SIG-M5 treated with dmso at 0.1 percent for 504 hours (cell line): ENCODE measurements around the gene NCKAP5.

Experiments
- DNase-seq: peaks from one replicate; lab custom pipeline; 2025; ENCODE audit not compliant: unreplicated experiment; lab: John Stamatoyannopoulos, UW

NCKAP5 gene

DNA sequence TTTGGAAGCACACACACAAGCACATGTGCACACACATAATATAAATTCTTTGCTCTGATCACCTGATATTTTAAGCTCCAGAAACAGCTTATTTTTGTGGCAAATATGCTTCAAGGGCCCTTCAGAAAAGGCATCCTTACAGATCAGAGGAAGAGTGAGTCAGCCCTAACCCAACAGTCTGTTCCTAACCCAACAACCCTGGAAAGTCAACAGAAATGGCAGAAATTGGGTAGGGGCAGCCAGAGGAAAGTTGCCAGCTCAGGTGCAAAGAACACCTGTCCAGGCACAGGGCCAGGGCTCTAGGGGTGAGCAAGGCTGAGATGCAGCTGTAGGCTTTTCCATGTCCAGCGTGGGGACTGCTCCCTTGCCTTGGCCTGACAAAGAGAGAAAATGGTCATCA, 6.4 kb upstream of the NCKAP5 start:
- DNase-seq: no peak

DNA sequence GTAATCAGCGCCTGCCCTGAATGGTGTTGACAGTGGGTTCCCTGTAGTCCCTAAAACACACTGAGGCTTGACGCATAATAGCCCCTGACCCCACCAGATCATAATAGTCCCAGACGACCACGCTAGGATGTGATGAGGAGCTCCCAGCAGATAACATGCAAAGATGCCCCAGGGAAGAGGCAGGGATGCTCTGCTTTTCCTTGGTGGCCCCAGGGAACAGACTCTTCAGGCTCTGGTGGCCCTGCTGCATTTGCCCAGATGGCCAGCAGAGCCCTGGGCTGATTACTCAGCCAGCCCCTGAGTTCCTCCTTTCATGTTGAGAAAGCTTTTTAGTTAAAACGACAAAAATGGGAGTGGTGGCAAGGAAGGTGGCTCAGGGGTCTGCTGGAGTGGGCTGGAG, 5.9 kb upstream of the NCKAP5 start:
- no peak for DNase-seq

DNA sequence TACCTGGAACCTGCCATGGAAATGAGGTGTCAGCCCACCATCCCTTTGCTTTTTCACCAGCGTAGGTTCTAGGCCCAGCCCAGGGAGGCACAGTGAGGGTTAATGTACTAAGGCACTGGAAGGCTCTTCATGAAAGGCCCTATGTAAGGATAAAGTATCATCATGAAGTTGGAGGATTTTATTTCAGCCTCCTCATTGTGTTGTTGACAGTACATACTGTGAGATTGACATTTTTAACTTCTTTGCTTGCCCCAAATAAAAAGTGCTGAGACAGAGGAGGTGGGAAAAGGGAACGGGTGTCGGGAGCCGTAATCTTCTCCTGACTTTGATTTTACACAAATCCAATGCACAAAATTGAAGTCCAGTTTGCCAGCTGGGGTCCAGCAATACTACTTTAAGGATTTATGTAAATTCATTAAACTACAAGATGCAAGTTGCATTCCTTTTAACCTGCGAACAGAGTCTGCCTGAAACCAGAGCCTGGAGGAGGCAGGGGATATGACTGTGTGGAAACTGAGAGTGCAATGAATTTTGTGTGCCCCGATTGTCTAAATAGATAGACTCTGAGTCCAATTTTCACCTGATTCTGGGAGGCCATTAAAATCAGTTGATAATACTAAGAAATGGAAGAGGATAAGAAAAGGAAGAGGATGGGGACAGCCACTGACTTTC, 5.4 kb upstream of the NCKAP5 start:
- DNase-seq: no peak

DNA sequence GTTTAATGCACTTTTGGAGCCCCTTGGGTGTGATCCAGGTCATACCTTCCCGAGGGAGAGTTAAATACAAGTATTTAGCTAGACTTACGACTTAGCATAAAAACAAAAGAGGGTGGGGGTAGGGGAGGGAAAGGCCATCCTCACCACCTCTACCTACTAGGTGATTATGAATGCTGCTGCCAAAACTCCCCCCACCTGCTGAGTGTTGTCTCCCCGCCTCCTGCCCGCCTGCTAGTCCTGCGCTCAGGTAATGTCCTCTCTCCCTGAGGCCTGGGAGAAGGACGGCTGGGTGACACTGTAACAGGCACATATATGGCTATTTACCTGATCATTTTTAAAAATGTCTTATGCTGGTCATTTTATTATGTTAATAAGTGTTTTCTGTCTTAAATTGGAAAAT, 3.0 kb upstream of the NCKAP5 start:
- DNase-seq: no peak

DNA sequence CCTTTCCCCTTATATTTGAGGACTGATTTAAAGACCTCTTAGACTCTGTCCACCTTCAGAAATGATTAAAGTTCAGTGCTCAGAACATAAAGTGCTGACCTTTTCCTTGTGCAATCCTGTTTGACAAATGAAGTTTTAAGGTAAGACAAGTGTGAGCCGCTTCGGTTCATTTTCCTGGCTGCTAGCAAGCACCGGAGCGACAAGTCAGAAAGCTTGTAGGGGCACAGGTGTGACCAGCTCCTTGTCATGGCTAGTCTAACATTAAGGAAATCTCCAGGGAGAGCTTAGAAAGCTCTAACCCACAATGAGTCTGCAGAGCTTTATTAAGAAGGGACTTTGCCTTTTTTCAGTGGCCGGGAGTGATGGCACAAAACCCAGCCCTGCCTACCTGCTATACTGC, 2.3 kb upstream of the NCKAP5 start:
- DNase-seq: no peak

DNA sequence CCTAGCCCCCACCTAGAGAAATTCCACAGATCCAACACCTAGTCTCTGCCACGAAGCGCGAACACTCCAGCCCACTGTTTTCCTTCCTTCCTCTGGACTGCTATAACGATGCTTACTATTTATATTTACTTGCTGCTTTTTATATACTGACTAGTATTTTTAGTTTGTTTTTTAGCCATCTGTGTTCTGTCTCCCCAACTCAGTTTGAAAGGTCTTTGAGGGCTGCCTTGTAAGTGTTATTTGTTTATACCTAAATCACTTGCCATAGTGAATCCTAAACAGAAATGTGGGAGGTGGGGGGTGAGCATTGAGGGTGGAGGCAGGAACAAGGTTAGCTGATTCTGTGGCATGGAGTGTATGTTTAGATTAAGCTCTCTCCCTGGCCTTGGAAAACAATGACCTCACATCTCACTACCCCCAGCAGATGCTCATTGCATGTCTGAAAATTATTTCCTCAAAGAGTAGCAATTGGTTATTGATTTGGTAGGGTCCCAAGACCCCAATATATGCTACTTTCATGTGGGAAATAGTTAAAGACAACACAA, 1.1 kb upstream of the NCKAP5 start:
- no peak for DNase-seq

DNA sequence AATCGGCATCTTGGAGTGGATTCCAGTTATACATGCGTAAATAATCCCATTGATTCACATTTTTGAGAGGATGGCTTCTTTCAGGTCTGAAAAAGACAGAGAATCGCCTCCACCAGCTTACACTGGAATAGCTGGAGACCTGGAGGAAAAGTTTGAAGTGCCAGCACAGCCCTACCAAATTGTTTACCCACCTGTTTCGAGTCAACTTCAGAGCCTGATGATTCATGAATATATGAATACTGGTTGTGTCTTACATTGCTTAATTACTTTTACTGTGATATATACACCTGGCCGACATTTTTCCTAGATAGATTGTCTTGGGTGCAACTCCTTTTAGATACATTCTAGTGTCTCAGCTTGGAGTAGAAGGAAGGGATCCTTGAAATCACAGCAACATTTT, 335 bp upstream of the NCKAP5 start:
- DNase-seq: no peak

DNA sequence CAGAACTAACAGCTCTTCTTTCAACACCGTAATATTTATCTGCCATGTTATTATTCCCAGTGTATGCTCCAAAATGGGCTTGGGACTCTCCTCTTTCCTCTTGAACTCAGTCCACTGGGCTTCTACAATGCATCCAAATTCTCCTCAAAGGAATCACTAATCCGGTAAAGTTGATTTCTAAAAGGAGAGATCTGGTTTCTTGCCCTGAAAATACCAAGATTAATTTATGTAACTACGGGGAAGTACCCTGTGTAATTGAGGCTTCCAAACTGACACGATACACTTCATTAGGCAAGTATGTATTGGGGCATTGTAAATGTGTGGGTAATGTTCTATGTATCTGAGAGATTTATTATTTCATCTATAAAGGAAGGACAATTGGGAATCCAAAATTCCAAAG, 5.7 kb downstream of the NCKAP5 start:
- DNase-seq: no peak

DNA sequence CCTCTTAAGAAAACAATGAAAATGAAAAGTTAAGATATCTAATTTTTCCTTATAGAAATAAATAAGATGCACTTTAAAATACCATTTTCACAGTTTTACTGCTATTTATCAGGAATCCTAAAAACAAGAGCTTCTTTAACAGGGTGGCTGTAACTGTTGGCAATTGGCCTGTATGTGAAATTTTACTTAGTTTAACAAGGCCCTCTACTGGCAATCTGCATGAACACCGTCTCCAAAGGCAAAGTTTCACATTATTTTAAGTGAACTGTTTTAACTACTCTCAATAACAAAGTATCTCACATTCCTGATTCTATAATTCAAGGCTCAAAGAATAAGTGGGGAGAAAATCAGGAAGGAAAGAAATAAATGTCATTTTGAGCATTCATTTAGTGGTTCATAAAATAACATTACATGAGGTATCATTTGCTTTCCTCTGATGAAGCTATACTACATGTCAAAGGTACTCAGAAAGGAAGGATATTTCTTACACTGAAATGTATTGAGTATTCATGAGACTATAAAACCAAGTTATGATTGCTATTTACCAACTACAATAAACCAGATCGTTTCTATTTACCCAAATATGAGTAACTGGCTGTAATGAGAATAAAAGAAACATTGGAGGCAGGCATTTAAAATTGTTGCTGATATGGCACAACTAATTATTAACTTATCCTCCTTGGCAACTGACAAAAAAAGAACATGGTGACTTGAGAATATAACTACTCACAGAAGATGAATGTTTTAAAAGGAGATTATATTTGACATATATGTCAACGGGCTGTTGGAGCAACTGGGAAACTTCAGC, 7.0 kb downstream of the NCKAP5 start:
- DNase-seq: peak; percentile 56

DNA sequence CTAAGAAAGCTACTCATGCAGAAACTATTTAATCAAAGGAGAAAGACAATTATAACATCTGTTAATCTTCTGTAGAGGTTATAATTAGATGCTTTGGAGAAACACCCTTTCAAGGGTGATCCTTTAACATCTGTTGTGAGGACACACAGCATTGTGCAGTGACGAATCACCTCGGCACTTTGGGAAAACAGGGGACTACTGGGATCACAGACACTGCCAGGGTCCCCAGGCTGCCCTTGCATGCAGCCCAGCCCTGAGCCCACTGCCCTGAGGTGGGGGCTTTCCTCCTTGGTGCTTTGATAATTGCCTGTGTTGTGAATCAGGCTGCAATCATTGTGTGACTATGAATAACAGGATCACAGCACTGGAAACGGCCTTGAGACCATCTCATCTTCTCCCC, 10.6 kb downstream of the NCKAP5 start:
- DNase-seq: no peak

DNA sequence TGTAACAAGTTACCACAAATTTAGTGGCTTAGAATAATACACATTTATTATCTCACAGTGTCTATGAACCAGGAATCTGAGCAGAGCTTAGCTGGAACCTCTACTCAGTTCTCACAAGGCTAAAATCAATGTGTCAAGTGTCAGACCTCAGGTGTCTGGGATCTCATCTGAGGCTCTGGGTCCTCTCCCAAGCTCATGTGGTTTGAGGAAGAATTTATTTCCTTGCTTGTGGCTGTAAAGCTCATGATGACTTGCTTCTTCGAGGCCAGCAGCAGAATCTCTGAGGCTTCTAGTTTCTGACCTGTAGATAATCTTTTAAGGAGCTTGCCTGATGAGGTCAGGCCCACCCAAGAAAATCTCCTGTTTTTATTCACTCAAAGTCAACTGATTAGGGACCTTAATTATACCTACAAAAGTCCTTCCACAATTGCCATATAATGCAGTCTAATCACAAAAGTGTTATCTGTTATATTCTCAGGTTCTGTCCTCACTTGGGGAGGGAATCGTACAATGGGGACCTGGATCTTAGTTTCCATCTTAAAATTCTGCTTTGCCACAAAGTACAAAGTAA, 14.3 kb downstream of the NCKAP5 start:
- no peak for DNase-seq

DNA sequence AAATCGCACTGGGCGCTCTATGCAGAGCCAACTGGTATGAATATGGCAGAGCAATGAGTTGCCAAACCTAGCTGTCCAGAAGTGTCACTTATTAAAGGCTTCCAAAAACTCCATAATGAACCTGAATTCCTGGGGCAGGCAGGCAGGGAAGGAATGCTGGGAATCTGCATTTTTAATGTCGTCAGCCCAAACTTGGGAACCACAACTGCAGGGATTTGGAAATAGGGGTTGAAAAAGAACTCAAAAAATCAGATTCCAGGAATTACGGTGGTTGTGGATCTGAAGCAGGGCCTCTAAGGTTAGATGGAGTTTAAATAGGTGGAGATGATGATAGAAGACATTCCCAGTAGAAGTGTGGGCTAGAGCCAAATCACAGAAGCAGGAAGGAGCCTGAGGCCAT, 15.0 kb downstream of the NCKAP5 start:
- no peak for DNase-seq

DNA sequence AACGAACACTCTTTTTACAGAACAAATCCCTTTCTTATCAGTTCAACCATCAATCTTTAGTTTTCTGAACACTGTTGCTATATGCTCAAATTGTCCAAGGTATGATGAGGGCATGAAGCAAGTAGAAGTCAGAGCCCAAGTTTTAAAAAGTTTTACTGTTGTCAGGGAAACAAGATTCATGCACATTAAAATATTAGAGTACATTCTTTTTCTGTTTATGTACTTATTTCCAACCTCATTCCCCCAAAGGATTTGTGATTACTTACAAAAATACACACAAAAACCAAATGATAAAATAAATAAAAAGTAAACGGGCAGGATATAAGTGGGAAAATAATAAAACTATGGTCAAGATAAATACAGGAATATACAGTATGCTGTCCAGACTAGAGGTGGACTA, 15.4 kb downstream of the NCKAP5 start:
- DNase-seq: no peak

DNA sequence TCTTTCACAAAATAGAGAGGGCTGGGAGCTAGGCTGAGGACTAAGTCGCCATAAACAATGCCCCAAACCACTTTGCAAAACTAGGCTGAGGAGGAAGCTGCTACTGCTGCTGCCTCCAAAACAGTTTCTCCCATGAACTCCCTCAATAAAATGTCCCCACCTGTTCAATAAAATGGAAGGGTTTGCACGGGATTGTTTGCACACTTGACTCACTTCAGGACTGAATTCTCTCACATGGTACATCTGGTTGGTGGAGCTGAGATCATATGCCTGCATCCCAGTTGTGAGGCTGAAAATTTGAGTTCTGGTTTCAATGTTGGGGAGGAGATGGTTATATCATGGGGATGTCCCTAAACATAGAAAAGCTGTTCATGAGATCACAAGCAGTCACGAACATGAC, 26.5 kb downstream of the NCKAP5 start:
- DNase-seq: no peak

DNA sequence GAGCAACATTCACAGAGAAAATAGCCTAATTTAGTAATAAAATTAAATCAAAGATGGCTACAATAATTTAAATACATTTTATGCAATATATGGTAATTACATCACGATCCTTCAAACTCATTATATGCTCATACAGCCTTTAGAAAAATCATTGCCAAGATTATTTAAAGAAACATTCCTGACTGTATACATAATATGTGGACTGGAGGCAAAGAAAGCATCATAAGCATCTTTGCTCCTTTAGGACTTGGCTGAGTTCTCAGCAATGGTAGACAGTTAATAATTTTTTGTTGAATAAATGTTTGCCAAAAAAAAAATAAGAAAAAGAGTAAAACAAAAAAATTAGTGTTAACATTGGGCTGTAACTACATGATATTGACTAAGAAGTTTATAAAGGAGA, 26.9 kb downstream of the NCKAP5 start:
- DNase-seq: no peak

DNA sequence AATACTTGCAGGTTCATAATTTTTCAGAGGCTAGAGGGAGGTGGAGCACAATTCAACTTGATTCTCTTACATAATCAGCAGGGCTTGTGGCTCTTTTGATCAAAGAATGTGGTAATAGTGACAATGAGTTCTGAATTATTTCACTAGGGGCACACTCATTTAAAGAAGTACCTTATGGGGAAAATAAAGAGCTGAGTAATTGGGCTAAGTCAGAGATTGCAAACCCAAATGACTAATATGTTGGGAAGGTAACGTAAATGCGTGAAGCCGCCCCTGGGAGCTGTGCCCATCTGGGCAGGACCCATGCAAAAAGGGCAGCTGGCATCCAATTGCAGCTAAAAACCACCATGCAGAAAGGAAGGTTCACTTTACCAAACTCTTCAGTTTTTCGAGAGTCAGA, 35.3 kb downstream of the NCKAP5 start:
- DNase-seq: no peak

DNA sequence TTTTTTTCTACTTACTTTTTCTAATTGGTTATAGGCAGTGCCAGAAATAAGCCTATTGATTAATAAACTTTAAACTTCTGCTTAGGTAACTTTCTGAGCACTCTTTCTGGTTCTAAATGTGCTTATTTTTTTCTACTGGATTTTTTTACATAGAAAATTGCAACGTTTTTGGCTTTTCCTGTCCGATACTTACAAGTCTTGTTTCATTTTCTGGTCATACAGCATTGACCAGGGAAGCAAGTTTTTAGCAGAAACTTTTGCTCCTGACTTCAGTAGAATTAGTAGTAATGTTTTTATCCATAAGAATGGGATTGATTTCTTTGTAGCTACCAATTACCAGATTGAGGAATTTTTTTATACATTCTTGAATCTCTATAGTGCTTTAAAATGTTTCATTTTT, 36.9 kb downstream of the NCKAP5 start:
- DNase-seq: no peak

DNA sequence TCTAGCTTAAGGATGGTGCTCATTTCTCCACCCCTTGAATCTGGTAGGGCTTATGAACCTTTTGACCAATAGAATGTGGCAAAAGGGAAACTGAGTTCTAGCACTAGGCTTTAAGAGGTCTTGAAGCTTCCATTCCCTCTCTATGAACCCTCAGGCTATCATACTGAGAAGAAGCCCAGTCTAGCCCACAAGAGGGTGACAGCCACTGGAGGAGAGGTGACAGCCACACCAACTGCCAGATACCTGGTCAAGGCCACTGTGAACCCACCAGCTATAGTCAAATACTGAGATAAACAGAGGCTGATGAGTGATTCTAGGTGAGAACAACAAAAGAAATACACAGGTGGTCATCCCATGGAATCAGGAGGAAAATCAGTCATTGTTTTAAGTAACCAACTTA, 37.6 kb downstream of the NCKAP5 start:
- DNase-seq: no peak

DNA sequence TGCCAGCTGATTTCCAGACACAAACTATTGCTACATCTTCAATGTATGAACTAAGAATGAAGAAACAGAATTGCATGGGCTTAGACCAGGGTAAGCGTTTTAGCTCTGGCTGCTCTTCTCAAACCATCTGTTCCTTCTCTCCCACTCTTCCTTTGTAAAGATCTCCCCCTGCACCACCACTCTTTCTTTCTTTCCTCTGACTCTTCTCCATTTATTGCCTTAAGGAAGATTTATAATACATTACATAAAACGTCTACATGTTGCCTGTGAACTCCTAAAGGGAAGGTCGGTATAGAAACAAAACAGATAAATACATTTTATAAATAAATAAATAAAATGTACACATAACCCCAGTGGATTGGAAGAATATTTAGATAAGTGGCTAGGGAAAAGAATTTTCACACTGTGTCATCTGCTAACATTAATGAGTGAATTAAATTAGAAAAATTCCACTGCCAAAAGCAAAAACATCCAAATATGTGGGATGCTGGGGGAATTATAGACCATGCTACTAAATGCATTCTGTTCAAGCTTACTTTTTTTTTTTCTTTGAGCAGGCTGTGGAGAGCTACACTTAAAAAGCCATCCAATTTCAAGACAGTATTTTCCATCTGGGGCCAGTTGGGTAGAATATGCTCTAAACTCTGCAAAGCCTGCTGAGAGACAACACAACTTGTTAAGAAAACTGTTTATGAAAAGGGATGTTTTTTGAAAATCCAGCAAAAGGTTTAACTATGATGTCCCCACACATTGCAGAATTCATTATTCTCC, 41.5 kb downstream of the NCKAP5 start:
- no peak for DNase-seq

DNA sequence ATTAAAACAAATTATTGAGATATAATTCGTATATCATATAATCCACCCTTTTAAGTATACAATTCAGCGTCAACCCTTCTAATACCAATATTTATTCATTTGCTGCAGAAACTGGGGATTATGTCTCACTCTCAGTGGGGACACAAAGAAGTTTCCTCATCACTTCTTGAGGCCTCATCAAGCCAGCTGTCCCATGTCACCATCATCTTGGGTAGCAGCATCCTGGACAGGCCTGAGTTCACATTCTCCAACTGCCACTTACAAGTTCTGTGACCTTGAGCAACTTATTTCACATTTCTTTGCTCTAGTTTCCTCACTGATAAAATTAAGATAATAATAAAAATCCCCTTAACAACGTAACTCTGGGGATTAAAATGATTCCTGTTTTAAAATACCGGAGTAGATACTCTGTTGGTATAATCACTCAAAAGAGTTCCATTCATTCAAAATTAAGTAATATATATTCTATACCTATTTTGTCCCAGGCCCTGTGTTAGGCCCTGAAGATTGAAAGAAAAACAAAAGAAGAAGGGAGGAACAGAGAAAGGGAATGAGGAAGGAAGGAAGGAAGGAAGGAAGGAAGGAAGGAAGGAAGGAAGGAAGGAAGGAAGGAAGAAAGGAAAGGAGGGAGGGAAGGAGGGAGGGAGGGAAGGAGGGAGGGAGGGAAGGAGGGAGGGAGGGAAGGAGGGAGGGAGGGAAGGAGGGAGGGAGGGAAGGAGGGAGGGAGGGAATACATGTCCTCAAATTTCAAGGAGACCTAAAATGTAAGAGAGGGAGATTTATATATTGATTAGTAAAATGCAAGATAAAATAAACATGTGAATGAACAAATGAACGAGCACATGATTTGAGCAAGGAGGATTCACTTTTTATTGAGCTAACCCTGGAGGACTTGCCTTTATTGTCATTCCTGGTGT, 42.4 kb downstream of the NCKAP5 start:
- no peak for DNase-seq
